Mesenchymal stem cell (in vitro differentiated cells and primary cell): ENCODE data around the gene SYNE2.

Experiments
- DNase-seq: peaks from one replicate; pipeline ENCODE4 v3.0.0-alpha.2; 2013
- H2AFZ ChIP-seq: one replicate; pipeline ENCODE4 v1.6.1; 2013; ENCODE audit warnings: low read depth, mild to moderate bottlenecking, control low read depth, inconsistent platforms, low read length, moderate library complexity
- H2AK5ac ChIP-seq: 2 replicates; pipeline ENCODE4 v1.6.1; 2013; ENCODE audit warnings: low read length, moderate library complexity, mild to moderate bottlenecking, inconsistent platforms; ENCODE audit not compliant: severe bottlenecking
- H2BK120ac ChIP-seq: one replicate; pipeline ENCODE4 v1.6.1; 2013; ENCODE audit warnings: low read depth, mild to moderate bottlenecking, inconsistent platforms, low read length, moderate library complexity
- H2BK12ac ChIP-seq, 2 experiments: one replicate each; pipeline ENCODE4 v1.6.1; 2013; ENCODE audit warnings: inconsistent platforms in 2 of 2, low read length in 2 of 2, mild to moderate bottlenecking in 2 of 2, moderate library complexity in 2 of 2, control low read depth in 1 of 2
- H2BK15ac ChIP-seq: one replicate; pipeline ENCODE4 v1.6.1; 2013; ENCODE audit warnings: mild to moderate bottlenecking, low read depth, inconsistent platforms; ENCODE audit not compliant: poor library complexity, severe bottlenecking
- H2BK5ac ChIP-seq: 2 replicates; pipeline ENCODE4 v1.6.1; 2013; ENCODE audit warnings: low read depth, mild to moderate bottlenecking, low read length, control low read depth, inconsistent platforms; ENCODE audit not compliant: poor library complexity, severe bottlenecking
- H3K14ac ChIP-seq, 2 experiments: one replicate each; pipeline ENCODE4 v1.6.1; 2013; ENCODE audit warnings: inconsistent platforms in 2 of 2, low read length in 2 of 2, control low read depth in 1 of 2, mild to moderate bottlenecking in 1 of 2, moderate library complexity in 1 of 2
- H3K18ac ChIP-seq, 2 experiments: one replicate each; pipeline ENCODE4 v1.6.1; 2013; ENCODE audit warnings: inconsistent platforms in 2 of 2, low read length in 2 of 2, control low read depth in 1 of 2, low read depth in 1 of 2, mild to moderate bottlenecking in 1 of 2
- H3K23ac ChIP-seq, 2 experiments: one replicate each; pipeline ENCODE4 v1.6.1; 2013; ENCODE audit warnings: inconsistent platforms in 2 of 2, low read length in 2 of 2, mild to moderate bottlenecking in 2 of 2, moderate library complexity in 2 of 2, control low read depth in 1 of 2
- H3K27ac ChIP-seq: 2 replicates; pipeline ENCODE4 v1.5.1; 2013; ENCODE audit warnings: mild to moderate bottlenecking, moderate library complexity, low read length, control low read depth, inconsistent platforms; ENCODE audit not compliant: poor library complexity, severe bottlenecking
- H3K27me3 ChIP-seq, 2 experiments: 2 replicates each; pipeline versions ENCODE4 v1.6.1 to v1.7.0; 2013; ENCODE audit warnings: low read length in 2 of 2, mild to moderate bottlenecking in 2 of 2, moderate library complexity in 2 of 2, control low read depth in 1 of 2, inconsistent platforms in 1 of 2; ENCODE audit not compliant: control insufficient read depth in 1 of 2, insufficient read depth in 1 of 2
- H3K36me3 ChIP-seq, 2 experiments: 2 replicates each; pipeline versions ENCODE4 v1.6.1 to v1.7.0; 2013; ENCODE audit warnings: low read length in 2 of 2, control low read depth in 1 of 2, inconsistent platforms in 1 of 2, low read depth in 1 of 2, mild to moderate bottlenecking in 1 of 2; ENCODE audit not compliant: insufficient read depth in 2 of 2, control insufficient read depth in 1 of 2
- H3K4ac ChIP-seq, 2 experiments: one replicate each; pipeline ENCODE4 v1.6.1; 2013; ENCODE audit warnings: inconsistent platforms in 2 of 2, low read length in 2 of 2, mild to moderate bottlenecking in 2 of 2, moderate library complexity in 2 of 2, control low read depth in 1 of 2, low read depth in 1 of 2
- H3K4me1 ChIP-seq: 2 replicates; pipeline ENCODE4 v1.6.1; 2013; ENCODE audit warnings: low read depth, low read length, control low read depth; ENCODE audit not compliant: control insufficient read depth, insufficient read depth
- H3K4me2 ChIP-seq: 2 replicates; pipeline ENCODE4 v1.6.1; 2013; ENCODE audit warnings: low read length, mild to moderate bottlenecking, inconsistent platforms; ENCODE audit not compliant: poor library complexity, severe bottlenecking
- H3K4me3 ChIP-seq, 2 experiments: 2 replicates each; pipeline versions ENCODE4 v1.5.1 to v1.7.0; 2013; ENCODE audit warnings: low read length in 2 of 2, mild to moderate bottlenecking in 2 of 2, control low read depth in 1 of 2, low read depth in 1 of 2; ENCODE audit not compliant: insufficient read depth in 1 of 2
- H3K79me1 ChIP-seq: replicated peaks from 2 replicates; pipeline ENCODE4 v1.6.1; 2013; ENCODE audit warnings: mild to moderate bottlenecking, control low read depth, low read length, inconsistent platforms; ENCODE audit not compliant: poor library complexity, severe bottlenecking
- H3K9ac ChIP-seq: 2 replicates; pipeline ENCODE4 v1.7.0; 2013; ENCODE audit warnings: mild to moderate bottlenecking, low read length, moderate library complexity
- H3K9me3 ChIP-seq: 2 replicates; pipeline ENCODE4 v1.7.0; 2013; ENCODE audit warnings: mild to moderate bottlenecking, low read length; ENCODE audit not compliant: control insufficient read depth
- H4K8ac ChIP-seq: one replicate; pipeline ENCODE4 v1.6.1; 2013; ENCODE audit warnings: inconsistent platforms, mild to moderate bottlenecking, low read length, moderate library complexity
- H4K91ac ChIP-seq: one replicate; pipeline ENCODE4 v1.6.1; 2013; ENCODE audit warnings: mild to moderate bottlenecking, low read length, inconsistent platforms
- WGBS: methylation state at CpG from one replicate; pipeline ENCODE4 v1.1.7; 2013; ENCODE audit warnings: mixed read lengths; 5-methylcytosine and 5-hydroxymethylcytosine counted together

Gene SYNE2

GRCh38 chr14:64082837-64083236, 230.0 kb downstream of the SYNE2 start:
- Histone ChIP-seq H3K18ac (no peak overlapping the region), H3K9me3 (no peaks in the 10 kb centered on the region), H3K36me3 (peaks cover 0 to 4% of the 10 kb centered on the region in 2 experiments), H4K8ac (no peak overlapping the region), H3K4me3 (no peak overlapping the region), H4K91ac (no peak overlapping the region), H2BK5ac (no peak overlapping the region), H3K27me3 (no peaks in the 10 kb centered on the region), H3K9ac (no peak overlapping the region), H2BK15ac (no peak overlapping the region), H2BK12ac (no peak overlapping the region), H3K4me1 (peaks cover 2% of the 10 kb centered on the region), H3K4ac (no peak overlapping the region), H3K14ac (no peak overlapping the region), H2AFZ (no peak overlapping the region), H2AK5ac (no peak overlapping the region), H3K23ac (no peak overlapping the region), H3K4me2 (no peak overlapping the region), H3K27ac (no peak overlapping the region), H3K79me1 (peaks cover 2% of the 10 kb centered on the region), H2BK120ac (no peak overlapping the region)
- WGBS = 67% methylated on average over 7 of the region's 7 CpGs
- DNase-seq = peak; percentile 73

GRCh38 chr14:64088647-64088964, 235.8 kb downstream of the SYNE2 start:
- peaks cover 2% of the 10 kb centered on the region for H3K79me1 ChIP-seq
- no peak overlapping the region for H3K9ac ChIP-seq
- H3K4me1 ChIP-seq = peaks cover under 1% of the 10 kb centered on the region
- no peaks in the 10 kb centered on the region for H3K36me3 ChIP-seq
- no peaks in the 10 kb centered on the region for H3K9me3 ChIP-seq
- no peak overlapping the region for H3K23ac ChIP-seq
- no peak overlapping the region for H2AK5ac ChIP-seq
- no peak overlapping the region for H2BK5ac ChIP-seq
- no peak overlapping the region for H3K14ac ChIP-seq
- H3K4me2 ChIP-seq = no peak overlapping the region
- no peak overlapping the region for H4K8ac ChIP-seq
- H3K4me3 ChIP-seq = no peak overlapping the region
- H4K91ac ChIP-seq = no peak overlapping the region
- no peak overlapping the region for H2AFZ ChIP-seq
- no peak overlapping the region for H2BK12ac ChIP-seq
- no peak overlapping the region for H2BK120ac ChIP-seq
- H3K4ac ChIP-seq = no peak overlapping the region
- H3K18ac ChIP-seq = no peak overlapping the region
- H3K27ac ChIP-seq = no peak overlapping the region
- no peaks in the 10 kb centered on the region for H3K27me3 ChIP-seq
- H2BK15ac ChIP-seq = no peak overlapping the region
- no peak for DNase-seq

GRCh38 chr14:64089920-64090319, 237.1 kb downstream of the SYNE2 start:
- Histone ChIP-seq H2BK12ac (no peak overlapping the region), H4K8ac (no peak overlapping the region), H4K91ac (no peak overlapping the region), H3K9me3 (no peaks in the 10 kb centered on the region), H2BK5ac (no peak overlapping the region), H3K23ac (no peak overlapping the region), H2BK120ac (no peak overlapping the region), H3K18ac (no peak overlapping the region), H2BK15ac (no peak overlapping the region), H3K4ac (no peak overlapping the region), H3K4me2 (no peak overlapping the region), H3K9ac (no peak overlapping the region), H2AK5ac (no peak overlapping the region), H3K27ac (peak overlapping the region; percentile 57), H3K4me3 (no peak overlapping the region), H3K36me3 (no peaks in the 10 kb centered on the region), H3K14ac (no peak overlapping the region), H3K79me1 (no peaks in the 10 kb centered on the region), H2AFZ (no peak overlapping the region), H3K4me1 (peaks cover 2% of the 10 kb centered on the region), H3K27me3 (no peaks in the 10 kb centered on the region)
- peak; percentile 59 for DNase-seq
- 0% methylated on average over 1 of the region's 2 CpGs for WGBS

GRCh38 chr14:64091217-64091616, 238.4 kb downstream of the SYNE2 start:
- 92% methylated on average over 1 of the region's 1 CpG for WGBS
- peak overlapping the region; percentile 98 for H3K27ac ChIP-seq
- H3K4me3 ChIP-seq = no peak overlapping the region
- no peaks in the 10 kb centered on the region for H3K9me3 ChIP-seq
- H2BK12ac ChIP-seq = no peak overlapping the region
- no peak overlapping the region for H2BK120ac ChIP-seq
- peaks cover 3% of the 10 kb centered on the region for H3K4me1 ChIP-seq
- H2AFZ ChIP-seq = no peak overlapping the region
- no peaks in the 10 kb centered on the region for H3K27me3 ChIP-seq
- no peak overlapping the region for H3K4ac ChIP-seq
- H3K23ac ChIP-seq = no peak overlapping the region
- H4K8ac ChIP-seq = no peak overlapping the region
- H3K18ac ChIP-seq = no peak overlapping the region
- H3K36me3 ChIP-seq = no peaks in the 10 kb centered on the region
- H2BK15ac ChIP-seq = no peak overlapping the region
- no peak overlapping the region for H3K14ac ChIP-seq
- H3K79me1 ChIP-seq = no peaks in the 10 kb centered on the region
- no peak for DNase-seq
- no peak overlapping the region for H2BK5ac ChIP-seq
- peak overlapping the region; percentile 17 for H2AK5ac ChIP-seq
- H3K4me2 ChIP-seq = no peak overlapping the region
- no peak overlapping the region for H3K9ac ChIP-seq
- H4K91ac ChIP-seq = no peak overlapping the region
